Effector CD8-positive, alpha-beta T cell (primary cell): ENCODE results near the gene NCK1.
"Not testable (repeated sequence)": the region's sequence is repeated elsewhere in the genome, so short reads cannot be mapped to it uniquely, and the experiment has no call there.

Experiments used
- DNase-seq: peaks from one replicate; lab custom pipeline; 2025; lab: John Stamatoyannopoulos, UW

Gene NCK1

DNA sequence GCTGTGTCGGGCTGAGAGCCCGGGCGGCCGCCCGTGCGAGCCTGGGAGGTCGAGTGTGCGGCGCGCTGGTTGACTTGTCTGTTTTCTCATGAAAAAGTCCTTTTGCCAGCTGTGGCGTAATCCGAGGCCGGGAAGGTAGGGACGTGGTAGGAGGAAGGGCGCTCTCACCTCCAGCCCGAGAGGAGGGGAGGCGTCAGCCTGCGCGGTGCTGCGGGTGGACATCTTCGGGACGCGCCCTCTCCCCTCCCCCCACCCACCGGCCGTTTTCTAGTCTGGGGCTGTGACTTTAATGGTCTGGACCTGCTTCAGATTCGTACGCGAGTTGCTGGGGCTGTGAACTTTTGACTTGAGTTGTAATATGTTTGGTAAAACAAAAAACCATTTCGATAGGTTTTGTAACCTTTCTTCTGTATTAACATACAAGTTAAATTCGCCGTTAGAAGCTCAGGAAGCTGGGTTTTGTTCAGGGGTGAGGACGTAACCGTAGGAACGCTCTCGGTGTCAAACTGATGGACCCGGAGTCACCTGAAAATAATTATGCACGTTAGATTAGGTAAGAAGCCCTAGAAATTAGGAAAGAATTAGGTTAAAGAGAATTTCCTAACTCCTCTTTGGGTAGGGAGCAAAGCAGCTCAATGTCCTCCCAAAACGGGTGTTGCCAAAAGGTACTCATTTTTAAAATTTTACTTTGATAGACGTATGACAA lies 762 bp downstream of the NCK1 start:
- DNase-seq, result peak; percentile 43

DNA sequence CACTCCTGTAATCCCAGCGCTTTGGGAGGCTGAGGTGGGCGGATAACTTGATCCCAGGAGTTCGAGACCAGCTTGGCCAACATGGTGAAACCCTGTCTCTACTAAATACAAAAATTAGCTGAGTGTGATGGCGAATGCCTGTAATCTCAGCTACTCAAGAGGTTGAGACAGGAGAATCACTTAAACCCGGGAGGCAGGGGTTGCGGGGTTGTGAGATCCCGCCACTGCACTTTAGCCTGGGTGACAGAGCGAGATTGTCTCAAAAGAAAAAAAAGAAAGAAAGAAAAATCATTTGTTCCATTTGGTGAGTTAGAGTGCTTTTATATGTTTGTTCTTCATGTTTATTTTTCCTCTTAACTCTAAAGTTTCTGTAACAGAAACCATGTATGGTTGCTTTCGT lies 7.3 kb downstream of the NCK1 start:
- DNase-seq, result no peak

DNA sequence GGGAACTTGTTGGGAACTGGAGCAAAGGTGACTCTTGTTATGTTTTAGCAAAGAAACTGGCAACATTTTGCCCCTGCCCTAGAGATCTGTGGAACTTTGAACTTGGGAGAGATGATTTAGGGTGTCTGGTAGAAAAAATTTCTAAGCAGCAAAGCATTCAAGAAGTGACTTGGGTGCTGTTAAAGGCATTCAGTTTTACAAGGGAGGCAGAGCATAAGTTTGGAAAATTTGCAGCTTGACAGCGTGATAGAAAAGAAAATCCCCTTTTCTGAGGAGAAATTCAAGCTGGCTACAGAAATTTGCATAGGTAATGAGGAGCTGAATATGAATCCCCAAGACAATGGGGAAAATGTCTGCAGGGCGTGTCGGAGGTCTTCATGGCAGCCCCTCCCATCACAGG lies 10.2 kb downstream of the NCK1 start:
- not testable (repeated sequence) for DNase-seq

DNA sequence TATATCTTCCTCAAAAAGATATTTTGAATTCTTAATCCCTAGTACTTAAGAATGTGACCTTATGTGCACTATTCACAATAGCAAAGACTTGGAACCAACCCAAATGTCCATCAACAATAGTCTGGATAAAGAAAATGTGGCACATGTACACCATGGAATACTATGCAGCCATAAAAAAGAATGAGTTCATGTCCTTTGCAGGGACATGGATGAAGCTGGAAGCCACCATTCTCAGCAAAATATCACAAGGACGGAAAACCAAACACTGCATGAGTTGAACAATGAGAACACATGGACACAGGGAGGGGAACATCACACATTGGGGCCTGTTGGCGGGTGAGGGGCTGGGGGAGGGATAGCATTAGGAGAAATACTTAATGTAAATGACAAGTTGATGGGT lies 17.5 kb downstream of the NCK1 start:
- DNase-seq, result not testable (repeated sequence)

DNA sequence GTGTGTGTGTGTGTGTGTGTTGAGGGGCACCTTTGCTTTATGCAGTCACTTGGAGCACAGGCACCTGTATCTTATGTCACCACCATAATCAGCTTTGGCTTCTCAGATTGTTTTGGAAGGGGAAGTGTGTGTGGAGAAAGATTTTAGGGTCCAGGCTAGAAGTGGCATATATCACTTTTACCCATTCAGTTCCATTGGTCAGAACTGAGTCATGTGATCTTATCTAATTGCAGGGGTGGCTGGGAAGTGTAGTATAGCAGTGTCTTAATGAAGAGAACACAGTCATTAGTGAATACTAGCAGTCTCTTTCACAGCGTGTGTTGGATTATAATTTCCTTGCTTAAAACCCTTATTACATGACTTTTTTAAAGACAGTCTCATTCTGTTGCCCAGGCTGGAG lies 20.6 kb downstream of the NCK1 start:
- DNase-seq, result no peak

DNA sequence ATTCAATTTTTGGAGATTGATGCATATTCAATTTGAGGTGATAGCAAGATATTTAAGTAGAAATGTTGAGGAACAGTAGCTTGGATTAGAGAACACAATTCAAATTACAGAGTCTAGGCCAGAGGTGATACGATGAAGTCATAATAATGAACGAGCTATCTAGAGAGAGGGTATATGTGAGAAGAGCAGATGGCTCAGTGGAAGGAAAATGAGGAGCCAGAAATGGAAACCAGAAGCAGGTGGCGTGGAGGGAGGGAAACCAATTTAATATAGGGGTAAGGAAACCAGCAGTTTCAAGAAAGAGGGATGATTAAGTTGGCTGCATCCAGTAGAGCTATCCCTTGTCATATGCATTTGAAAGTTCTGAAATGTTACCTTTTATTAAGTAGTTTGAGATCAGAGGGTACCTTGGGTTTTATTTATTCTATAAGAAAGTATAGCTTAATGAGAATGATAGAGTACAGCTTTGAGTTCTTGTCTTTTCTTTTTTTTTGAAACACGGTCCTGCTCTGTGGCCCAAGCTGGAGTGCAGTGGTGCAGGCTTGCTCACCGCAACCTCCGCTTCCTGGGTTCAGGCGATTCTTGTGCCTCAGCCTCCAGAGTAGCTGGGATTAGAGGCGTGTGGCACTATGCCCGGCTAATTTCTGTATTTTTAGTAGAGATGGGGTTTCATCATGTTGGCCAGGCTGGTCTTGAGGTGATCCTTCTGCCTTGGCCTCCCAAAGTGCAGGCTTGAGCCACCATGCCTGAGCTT lies 22.1 kb downstream of the NCK1 start:
- DNase-seq, result no peak

DNA sequence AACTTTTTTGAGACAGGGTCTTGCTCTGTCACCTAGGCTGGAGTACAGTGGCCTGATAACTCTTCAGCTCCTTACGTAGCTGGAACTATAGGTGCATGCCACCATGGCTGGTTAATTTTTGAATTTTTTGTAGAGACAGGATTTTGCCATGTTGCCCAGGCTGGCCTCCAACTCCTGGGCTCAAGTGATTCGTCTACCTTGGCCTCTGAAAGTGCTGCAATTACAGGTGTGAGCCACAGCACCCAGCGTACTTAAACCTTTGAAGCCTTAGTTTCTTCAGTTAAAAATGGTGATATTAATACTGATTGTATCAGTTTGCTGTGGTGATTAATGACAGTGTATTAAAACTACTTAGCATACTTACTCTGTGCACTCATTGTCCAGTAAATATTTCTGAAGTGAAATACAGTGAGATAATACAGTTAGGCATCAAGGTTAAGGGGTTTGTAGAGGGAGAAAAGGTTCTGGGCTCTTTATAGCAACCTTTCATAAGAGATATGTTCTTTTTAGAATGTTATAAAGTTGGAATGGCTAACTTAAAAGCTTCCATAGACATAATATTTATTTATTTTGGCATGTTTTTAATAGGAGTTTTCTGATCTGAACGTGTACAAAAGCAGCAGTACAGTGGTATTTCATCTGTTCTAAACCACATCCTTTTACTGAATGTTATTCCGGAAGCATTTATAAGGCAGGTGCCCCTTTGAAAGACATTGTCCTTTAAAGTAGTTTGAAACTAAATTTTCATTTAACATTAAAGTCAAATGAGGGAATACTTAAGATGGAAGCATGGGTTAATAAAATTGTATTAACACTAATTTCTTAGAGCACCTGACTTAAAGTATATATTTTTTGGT lies 23.6 kb downstream of the NCK1 start:
- no peak for DNase-seq

DNA sequence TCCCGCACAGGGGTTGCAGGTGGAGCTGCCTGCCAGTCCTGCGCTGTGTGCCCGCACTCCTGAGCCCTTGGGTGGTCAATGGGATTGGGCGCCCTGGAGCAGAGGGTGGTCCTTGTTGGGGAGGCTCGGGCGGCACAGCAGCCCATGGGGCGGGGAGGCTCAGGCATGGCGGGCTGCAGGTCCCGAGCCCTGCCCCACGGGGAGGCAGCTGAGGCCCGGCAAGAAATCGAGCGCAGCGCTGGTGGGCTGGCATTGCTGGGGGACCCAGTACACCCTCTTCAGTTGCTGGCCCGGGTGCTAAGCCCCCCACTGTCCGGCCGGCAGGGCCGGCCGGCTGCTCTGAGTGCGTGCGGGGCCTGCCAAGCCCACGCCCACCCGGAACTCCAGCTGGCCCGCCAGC lies 27.9 kb downstream of the NCK1 start:
- DNase-seq, result no peak

DNA sequence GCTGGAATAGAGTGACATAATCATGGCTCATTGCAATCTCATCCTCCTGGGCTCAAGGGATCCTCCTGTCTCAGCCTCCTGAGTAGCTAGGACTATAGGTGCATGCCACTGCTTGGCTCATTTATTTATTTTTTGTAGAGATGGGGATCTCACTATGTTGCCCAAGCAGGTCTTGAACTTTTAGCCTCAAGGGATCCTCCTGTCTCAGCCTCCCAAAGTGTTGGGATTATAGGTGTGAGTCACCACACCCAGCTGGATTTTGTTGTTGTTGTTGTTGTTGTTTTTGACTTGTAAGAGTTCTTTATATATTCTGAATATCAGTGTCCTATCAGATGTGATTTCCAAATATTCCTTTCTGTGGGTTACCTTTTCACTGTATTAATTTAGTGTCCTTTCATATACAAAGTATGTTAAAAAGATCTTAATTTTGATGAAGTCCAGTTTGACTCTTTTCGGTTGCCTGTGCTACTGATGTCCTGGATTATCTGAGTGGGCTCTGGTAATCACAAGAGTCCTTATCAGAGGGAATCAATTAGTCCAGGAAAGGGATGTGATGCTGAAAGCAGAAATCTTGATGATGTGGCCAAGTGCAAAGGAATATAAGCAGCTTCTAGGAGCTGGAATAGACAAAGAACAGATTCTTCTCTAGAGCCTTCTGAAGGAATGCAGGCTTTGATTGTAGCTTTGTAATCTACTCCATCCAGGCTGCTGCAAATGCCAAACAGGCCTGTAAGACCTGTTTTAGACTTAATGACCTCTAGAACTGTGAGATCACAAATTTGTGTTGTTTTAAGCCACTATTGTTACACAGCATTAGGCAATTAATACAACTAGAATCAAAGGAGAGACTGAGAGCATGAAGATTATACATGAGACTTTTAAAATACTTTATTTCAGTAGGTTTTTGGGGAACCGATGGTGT lies 30.2 kb downstream of the NCK1 start:
- DNase-seq, result no peak

DNA sequence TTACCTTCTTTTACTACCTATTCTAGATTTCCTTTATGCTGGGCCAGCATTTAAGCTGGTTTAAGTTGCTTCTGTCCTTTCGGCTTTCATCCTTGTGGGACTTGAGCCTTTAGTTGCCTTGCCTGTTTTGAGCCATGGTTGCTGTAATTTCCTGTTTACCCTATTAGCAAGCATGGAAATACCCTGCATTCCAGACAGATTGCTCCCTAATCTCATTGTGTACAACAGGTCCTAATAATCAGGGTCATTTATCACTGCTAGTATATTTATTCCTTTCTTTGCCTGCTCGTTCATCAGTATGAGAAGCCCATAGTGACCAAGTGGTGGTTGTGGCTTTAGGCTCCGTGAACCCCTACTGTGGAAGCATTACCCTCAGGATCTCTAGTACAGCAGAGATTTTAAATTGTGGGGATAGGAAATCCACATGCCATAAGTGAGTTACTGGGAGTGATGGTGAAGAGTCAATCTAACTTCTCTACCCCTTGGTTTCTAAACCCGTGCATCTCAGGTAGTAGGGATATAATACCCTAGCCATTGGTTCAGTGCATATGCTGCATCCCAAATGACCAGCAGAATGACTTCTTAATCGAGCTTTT lies 31.9 kb downstream of the NCK1 start:
- DNase-seq, result no peak

DNA sequence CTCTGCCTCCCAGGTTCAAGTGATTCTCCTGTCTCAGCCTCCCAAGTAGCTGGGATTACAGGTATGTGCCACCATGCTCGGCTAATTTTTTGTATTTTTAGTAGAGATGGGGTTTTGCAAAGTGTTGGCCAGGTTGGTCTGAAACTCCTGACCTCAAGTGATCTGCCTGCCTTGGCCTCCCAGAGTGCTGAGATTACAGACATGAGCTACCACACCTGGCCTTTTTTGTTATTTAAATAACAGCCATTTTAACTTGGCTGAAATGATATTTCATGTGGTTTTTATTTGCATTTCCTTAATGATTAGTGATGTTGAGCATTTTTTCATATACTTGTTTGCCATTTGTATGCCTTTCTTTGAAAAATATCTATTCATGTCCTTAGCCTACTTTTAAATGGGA lies 35.2 kb downstream of the NCK1 start:
- DNase-seq, result not testable (repeated sequence)

DNA sequence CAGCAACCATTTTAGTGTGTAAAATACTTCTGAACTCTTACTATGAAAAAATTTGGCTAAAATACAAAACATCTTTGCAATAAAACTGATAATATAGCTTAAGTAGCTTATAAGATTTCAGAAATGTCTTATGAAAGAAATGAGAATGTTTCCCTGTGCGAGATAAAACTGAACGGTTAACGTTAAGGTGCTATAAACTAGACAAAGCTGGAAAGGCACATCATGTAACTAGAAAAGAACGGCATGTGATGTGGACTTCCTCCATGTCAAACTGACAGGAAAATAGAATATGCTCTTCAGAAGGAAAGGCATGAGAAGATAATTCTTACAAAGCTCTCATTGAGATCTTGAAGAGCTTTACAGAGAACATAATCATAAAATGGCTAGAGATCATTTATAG lies 36.5 kb downstream of the NCK1 start:
- no peak for DNase-seq

DNA sequence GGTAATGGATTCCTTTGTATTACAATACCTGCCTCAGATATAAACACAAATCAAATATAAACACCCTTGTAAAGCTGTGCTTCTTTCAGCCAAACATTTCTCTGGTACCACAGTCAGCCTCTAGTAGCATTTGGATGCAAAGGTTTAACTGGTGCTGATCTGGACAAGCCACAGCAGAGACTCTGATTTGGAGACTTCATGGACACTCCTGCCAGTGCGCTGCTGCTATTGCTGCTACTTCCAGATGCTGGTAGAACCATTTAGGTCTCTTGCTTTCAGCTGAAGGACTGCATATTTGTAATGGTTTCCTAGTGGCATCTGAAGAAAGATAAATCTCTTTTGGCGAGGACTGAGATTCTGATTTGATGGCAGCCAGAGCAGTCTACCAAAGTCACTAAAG lies 36.9 kb downstream of the NCK1 start:
- no peak for DNase-seq

DNA sequence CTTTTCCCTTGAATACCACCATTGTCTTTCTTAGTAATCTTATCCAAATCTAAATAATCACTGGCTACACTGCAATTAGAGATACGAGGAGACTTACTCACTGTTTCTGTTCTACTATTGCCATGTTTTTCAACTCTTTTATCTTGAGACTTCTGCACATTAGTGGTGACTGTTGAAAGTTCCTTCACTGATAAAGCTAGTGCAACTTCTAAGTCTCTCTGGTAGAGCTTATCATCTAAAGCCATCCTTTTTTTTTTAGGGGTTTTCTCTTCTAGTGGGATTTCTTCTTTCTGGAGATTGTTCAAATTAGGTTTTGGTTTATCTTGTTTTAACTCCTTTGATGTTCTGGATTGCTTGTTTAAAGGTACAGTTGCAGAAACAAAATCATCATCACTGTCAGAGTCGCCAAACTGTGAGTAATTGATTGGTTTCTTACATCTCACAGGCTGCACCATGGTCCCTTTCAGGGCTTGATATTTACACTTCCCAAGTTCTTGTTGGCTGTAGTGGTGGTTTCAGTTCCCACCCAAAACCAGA lies 37.7 kb downstream of the NCK1 start:
- DNase-seq, result no peak

DNA sequence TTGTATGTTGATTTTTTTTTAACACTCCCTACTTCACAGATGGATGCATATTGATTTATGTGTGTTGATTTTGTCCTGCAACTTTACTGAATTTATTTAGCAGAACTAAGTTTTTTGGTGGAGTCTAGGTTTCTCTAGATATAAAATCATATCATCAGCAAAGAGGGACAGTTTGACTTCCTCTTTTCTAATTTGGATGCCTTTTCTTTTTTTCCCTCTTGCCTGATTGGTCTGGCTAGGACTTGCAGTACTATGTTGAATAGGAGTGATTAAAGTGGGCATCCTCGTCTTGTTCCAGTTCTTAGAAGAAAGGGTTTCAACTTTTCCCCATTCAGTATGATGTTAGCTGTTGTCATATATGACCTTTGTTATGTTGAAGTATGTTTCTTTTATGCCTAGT lies 38.7 kb downstream of the NCK1 start:
- DNase-seq, result not testable (repeated sequence)

DNA sequence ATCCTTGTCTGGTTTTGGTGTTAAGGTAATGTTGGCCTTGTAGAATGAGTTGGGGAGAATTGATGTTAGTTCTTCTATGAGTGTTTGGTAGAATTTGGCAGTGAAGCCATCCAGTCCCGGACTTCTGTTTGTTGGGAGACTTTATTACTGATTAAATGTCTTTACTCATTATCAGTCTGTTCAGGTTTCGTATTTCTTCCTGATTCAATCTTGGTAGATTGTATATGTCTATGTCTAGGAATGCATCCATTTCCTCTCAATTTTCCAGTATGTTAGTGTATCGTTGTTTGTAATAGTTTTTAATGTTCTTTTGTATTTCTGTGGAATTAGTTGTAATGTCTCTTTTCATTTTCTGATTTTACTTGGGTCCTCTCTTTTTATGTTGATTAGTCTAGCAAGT lies 39.4 kb downstream of the NCK1 start:
- DNase-seq, result no peak

DNA sequence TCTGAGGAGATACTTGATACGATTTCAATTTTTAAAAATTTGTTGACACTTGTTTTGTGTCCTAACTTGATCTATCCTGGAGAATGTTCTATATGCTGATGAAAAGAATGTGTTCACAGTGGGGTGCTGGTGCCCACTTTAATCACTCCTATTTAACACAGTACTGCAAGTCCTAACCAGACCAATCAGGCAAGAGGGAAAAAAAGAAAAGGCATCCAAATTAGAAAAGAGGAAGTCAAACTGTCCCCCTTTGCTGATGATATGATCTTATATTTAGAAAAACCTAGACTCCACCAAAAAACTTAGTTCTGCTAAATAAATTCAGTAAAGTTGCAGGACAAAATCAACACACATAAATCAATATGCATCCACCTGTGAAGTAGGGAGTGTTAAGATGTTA lies 40.5 kb downstream of the NCK1 start:
- not testable (repeated sequence) for DNase-seq

DNA sequence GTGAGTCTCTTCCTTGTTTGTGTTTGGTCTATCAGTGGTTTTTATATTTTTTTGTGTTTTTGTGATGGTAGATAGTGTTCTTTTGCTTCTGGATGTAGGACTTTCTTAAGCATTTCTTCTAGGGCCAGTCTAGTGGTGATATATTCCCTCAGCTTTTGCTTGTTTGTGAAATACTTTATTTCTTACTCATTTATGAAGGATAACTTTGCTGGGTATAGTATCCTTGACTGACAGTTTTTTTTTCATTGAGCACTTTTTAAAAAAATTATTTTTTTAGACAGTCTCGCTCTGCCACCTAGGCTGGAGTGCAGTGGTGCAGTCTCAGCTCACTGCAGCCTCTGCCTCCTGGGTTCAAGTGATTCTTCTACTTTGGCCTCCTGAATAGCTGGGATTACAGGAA lies 41.9 kb downstream of the NCK1 start:
- no peak for DNase-seq

DNA sequence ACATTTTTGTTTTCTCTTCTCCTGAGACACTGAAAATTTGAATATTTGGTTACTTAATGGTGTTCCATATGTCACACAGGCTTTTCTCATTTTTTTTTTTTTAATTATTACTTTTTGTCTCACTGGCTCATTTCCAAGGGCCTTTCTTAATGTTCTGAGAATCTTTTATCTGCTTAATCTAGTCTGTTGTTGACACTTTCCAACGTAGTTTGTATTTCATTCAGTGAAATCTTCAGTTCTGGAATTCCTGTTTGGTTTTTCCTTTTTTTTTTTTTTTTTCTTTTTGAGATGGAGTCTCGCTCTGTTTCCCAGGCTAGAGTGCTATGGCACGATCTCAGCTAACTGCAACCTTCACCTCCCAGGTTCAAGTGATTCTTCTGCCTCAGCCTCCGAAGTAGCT lies 42.7 kb downstream of the NCK1 start:
- no peak for DNase-seq

DNA sequence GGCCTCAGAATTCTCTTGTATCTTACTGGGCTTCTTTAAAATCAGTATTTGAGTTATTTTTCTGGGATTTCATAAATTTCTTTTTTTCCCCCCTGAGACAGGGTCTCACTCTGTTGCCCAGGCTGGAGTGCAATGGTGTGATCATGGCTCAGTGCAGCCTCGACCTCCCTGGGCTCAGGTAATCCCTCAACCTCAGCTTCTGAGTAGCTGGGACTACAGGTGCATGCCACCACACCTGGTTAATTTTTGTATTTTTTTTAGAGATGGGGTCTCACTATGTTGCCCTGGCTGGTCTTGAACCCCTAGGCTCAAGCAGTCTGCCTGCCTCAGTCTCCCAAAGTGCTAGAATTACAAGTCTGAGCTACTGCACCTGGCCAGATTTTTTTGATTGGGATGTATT lies 43.5 kb downstream of the NCK1 start:
- no peak for DNase-seq

DNA sequence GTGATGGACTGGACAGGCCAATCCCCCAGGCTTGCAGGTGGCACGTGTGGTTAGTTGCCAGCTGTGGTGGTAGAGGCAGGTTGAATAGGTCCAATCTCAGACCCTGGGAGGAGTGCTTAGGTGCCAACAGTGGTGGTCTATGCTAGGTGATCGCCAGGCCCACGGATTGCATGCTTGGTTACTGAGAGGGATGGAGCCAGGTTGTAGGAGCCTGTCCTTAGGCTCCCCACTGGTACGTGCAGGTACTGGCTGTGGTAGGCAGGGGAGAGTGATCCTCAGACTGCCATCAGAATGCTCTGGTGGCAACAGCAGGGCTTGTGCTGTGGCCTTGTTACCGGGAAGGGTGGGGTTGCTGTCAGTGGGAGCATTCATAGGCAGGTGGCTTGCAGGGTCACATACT lies 44.7 kb downstream of the NCK1 start:
- DNase-seq, result no peak
